ENCODE measurements around the gene CHID1.

CHID1 gene

DNA sequence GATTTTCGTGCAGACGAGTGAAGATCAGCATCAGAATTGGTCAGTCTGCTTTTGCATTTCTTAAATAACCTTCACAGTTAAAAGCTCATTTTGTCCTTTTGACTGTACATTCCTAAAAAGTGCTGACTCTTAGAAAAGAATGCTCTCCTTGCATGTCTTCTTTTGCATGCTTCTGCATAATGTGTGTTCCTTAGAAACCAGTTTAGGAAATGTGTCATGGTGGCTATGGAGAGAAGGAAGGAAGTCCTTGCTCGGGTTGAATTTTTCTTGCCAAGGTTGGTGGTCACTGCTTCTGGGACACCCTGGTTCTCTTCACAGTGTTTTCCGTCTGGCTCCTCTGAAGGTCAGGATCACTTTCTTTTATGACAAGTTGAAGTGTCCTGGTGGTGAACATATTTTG lies 21.8 kb upstream of the CHID1 start:
- FAIRE-seq: no peak

GRCh38 chr11:931385-931784 lies 20.8 kb upstream of the CHID1 start:
- FAIRE-seq: no peak

DNA sequence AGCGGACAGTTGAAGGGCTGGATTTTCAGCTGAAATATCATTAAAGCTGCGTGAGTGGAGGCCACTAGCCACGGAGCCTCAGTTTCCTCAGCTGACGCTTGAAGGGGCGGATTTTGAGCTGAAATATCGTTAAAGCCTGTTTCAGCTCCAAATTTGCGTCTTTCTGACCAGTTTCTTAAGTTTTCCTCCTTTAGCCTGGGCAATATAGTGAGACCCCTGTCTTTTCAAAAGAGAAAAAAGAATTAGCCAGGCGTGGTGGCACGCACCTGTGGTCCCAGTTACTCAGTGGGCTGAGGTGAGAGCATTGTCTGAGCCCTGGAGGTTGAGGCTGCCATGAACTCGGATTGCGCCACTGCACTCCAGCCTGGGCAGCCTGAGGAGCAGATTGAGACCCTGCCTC lies 18.8 kb upstream of the CHID1 start:
- FAIRE-seq: no peak

GRCh38 chr11:928786-929185 lies 18.2 kb upstream of the CHID1 start:
- FAIRE-seq: no peak

DNA sequence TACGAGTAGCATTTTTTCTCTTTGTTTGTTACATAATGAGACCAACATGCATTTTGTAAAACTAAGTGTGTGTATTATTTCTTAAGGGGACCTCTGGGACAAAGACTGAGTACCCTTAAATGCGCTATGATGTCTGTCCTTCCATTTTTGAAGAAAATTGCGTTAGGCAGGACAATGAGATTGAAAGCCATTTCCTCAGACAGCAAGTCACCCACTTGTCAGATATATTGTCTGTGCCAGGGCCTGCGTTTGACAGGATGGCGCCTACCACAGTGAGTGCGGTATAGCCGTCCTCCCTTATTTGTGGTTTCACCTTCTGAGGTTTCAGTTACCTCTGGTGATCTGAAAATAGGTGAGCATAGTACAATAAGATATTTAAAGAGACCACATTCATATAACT lies 17.3 kb upstream of the CHID1 start:
- FAIRE-seq: no peak

DNA sequence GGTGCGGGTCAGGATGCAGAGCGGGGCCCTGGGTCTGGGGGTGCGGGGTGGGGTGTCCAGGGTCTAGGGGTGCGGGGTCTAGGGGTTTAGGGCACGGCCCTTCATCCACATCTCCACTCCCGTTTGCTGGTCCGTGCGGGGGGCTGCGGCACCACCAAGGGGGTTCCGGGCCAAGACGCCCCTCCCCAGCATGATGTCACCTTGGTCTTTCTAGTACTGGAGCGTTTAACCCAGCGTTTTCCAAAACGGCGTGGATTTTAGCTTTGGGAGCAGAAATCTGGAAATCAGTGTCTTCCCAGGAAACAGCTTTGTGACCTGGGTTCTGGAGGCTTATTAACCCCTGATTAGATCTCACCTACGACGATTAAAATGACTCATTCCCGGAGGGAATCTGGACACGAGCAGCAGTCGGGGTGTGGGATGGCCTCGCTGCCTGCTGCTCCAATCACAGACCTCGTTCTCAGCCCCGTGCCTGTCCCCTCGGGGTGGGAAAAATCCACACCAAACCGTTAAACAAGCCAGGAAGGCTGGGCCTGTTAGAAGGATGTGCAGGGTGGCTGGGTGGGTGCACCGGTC lies 15.8 kb upstream of the CHID1 start:
- no peak for FAIRE-seq

- FAIRE-seq: no peak
These were observed 15.1 kb upstream of the CHID1 start, which contains the start of gene AP2A2 for GRCh38 chr11:925496-926301. Gene AP2A2, plus strand, starts transcription at chr11:925870. Its CDS starts 152 bp downstream, at chr11:926022.

GRCh38 chr11:925158-925495 lies 14.5 kb upstream of the CHID1 start:
- no peak for FAIRE-seq

DNA sequence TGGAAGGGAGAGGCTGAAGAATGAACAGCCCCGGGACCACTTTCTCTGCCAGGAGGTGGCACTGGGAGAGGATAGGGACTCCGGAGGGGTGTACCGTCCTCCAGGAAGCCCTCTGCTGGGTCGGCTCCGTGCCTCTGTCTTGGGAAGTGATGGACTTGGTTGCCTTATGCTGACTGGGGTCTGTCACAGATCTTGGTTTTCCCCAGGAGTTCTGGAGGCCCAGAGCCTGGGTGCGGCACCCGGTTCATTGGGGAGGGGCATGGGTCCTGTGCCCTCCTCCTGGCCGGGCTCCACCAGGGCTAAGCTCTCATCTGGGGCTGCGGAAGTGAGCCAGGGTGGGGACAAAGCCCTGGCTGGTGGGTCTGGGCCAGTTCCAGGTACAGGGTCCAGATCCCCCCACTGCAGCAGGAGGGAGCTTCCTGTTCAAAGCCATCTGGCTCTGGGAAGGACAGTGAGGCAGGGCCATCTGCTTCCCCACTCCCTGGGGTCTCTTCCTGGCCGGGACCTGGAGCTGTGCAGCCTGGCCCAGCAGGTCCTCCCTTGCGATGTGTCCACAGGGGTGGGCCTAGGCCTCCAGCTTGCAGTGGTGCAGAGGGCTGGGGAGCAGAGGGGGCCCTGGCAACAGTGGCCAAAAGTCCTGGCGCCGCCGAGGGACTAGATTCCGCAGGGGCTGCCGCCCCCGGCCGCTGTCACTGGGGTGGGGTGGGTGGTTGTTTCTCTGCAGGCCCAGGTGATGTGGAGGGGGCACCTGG lies 14.0 kb upstream of the CHID1 start:
- no peak for FAIRE-seq

DNA sequence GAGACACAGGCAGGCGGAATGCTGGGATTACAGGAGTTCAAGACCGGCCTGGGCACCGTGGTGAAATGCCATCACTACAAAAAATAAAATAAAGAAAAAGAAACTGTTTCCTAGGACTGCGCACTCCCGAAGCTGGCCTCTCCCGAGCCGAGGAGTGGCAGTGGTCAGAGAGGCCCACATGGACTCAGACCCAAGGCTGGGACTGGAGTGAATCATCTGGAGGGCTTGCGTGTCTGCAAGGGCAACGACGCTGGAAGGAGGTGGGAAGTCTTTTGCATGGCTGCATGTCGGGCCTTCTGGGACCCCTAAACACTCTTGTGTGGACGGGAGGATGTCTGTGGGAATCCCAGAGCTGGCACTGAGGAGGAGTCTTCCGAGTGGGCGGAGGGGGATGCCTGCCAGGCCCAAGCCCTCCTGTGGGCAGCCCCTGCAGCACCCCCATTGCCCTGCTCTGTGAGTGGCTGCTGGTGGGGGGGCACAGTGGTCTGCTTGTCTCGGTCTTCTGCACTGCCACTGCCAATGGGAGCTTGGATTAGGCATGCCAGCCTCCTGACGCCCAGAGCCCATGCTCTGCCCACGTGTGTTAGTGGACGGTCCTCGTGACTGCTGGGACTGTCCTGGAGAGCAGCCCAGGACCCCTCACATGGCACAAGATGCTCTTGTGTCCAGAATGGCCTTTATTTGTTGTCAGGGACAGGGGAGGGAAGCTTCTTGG lies 13.2 kb upstream of the CHID1 start:
- no peak for FAIRE-seq

DNA sequence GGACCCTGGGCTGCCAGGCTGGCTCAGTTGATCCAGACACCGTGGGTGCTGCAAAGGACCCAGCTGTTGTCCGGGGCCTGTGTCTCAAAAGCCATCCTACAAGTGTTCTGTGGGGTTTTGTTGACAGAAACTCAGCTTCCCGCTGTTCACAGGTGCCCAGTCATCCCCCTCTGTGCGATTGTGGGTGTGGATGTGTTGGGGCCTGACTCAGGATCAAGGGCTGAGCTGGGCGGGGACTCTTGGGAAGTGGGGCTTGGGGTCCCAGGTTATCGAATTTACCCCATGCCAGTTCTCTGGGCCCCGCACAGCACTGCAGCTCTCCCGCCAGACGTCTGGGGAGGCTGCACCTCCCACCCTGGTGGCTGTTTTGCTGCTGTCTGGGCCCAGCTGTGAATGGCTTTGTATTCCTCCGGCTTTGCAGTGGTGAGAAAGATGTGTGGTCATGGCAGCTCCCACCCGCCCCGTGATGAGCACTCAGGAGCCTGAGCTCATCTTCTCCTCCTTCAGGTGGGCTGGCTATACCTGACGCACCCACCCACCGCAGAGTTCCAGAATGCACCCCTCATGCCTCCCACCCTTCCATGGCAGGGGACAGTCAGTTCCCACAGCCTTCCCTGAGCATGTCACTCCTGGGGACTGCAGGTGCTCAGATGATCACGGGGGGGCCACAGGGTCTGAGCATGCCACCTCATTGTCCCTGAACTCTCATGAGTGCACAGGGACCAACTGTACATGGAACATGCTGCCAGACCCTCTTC lies 11.5 kb upstream of the CHID1 start:
- FAIRE-seq: no peak

- no peak for FAIRE-seq
These were observed 6.8 kb upstream of the CHID1 start for GRCh38 chr11:917426-917825.

GRCh38 chr11:914747-915501 lies 4.3 kb upstream of the CHID1 start:
- FAIRE-seq: no peak

DNA sequence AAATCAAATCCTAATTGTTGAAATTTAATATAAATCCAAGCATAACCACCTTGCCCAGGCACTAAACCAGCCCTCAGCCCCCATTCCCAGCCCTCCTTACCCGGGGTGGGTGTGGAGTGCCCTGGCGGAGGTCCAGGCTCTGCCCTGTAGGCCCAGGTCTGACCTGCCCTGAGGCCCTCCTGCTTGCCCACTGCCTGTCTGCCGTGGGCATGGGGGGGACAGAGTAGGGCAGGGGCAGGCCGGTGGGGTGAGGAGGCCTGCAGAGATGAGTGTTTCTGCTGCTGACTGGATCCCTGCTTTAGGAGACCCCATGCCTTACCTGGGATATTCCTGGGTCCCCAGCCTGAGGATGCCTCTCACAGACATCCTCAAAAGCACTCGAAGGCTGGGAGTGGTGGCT lies 3.6 kb upstream of the CHID1 start:
- FAIRE-seq: no peak

DNA sequence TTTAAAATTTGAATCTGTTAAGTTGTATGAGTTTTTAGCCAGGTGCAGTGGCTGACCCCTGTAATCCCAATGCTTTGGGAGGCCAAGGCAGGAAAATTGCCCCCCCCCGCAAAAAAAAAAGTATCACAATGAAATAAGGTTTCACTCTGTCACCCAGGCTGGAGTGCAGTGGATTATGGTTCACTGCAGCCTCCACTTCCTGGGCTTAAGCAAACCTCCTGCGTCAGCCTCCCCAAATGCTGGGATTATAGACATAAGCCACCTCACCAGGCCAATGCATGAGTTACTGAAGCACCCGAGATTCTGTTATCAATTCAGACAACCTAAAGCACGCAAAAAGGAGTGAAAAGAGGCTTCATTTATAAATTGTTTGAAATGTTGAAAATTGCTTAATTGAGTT lies 2.4 kb upstream of the CHID1 start:
- no peak for FAIRE-seq

DNA sequence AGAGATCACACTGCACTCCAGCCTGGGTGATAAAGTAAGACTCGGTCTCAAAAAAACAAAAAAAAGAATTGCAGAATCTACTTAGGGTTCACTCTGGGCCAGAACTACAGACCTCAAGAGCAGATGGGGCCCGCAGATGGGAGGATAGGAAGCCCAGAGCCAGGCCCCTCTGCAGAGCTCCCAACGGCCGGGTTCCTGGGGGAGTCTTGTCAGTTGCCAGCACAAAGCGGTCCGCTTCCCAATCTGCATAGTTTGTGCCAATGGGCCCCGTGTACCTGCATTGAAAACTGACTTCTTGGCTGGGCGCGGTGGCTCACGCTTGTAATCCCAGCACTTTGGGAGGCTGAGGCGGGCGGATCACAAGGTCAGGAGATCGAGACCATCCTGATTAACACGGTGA lies 1.7 kb upstream of the CHID1 start:
- FAIRE-seq: no peak

- FAIRE-seq: no peak
These were observed 1.2 kb upstream of the CHID1 start for GRCh38 chr11:911890-912219.

DNA sequence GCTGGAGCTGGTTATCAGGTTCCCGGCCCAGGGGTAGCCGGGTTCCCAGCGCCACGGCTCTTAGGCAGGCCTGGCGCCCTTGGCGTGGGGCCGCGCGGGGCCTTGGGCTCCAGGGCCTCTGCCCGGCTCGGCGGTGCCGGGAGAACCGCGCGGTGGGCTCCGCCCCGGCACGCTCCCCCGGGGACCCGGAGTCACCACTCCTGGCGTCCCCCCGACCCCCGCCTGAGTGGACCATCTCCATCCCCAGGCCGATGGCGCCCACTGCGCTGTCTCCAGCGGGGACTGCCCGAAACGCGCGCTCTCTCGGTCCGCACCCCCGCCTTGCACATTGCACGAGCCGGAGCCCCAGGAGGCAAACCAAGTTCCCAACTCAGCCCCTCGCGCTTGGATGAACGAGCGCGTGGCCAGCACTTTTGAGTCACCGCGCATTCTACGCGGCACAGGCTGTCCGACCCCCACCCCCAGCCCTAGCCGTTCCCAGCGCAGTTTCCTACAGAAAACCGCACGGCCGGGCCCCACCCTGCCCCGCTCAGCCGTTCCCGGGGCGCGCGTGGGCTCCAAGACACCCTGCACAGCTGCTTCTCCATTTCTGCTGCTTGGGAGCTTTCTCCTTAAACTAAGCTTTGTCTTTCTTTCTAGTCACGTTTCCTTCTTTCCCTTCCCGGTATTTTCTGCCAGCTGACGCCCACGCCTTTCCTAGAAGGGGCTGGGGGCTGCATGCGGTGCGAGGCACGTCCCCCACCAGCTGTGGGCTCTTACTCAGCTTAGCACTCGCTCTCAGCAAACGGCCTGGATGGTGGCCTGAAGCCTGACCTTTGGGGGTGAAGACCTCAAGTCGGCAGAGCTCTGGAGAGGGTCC lies 650 bp upstream of the CHID1 start:
- FAIRE-seq: no peak

DNA sequence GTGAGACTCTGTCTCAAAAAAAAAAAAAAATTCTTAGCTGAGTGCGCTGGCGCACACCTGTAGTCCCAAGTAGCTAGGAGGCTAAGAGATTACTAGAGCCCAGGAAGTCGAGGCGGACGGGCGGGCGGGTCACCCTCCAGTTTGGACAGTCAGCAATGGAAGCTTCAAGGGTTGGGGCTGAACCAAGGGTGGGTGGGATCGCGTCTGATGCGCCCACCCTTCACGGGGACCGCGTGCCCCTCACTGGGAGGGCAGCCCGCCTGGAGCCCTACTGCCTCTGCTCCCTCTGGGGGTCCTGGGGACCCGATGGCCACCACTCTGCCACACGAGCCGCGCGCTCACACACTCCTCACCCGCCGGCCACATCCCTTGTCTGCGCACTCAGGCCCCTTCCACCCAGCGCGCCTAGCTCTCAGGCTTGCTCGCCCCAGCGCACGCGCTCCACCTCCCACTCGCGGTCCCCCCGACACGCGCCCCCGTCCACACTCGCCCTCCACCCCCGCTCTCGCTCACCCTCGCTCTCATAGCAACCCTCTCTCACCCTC lies 494 bp downstream of the CHID1 start:
- no peak for FAIRE-seq

GRCh38 chr11:909406-909805 lies 1.2 kb downstream of the CHID1 start:
- no peak for FAIRE-seq

GRCh38 chr11:908273-908672 lies 2.3 kb downstream of the CHID1 start:
- no peak for FAIRE-seq
